HTERT RPE-1 (cell line): ENCODE measurements around the gene BRK1.
"Not testable (repeated sequence)": the region's sequence is repeated elsewhere in the genome, so short reads cannot be mapped to it uniquely, and the experiment has no call there.

Experiments
- in situ Hi-C: fragments of 300-500 bp; cut with MboI; formaldehyde crosslinking; loops from 4 replicates; pipeline ENCODE4 v1.14.3; 2020; ENCODE audit warnings: low sequenced_read_pairs

Gene BRK1

GRCh38 chr3:10142707-10143560 lies 27.5 kb downstream of the BRK1 start:
- in situ Hi-C loops = no loop called here

- in situ Hi-C loops = no loop called here
Measured at GRCh38 chr3:10145685-10146084, 30.2 kb downstream of the BRK1 start.

- in situ Hi-C loops = no loop called here
Measured at GRCh38 chr3:10149226-10149625, 33.8 kb downstream of the BRK1 start.

GRCh38 chr3:10150987-10151386 lies 35.5 kb downstream of the BRK1 start:
- in situ Hi-C loops = no loop called here

GRCh38 chr3:10154335-10155122 lies 39.1 kb downstream of the BRK1 start:
- in situ Hi-C loops = no loop called here

GRCh38 chr3:10155123-10155472 lies 39.6 kb downstream of the BRK1 start:
- in situ Hi-C loops = no loop called here

- in situ Hi-C loops = no loop called here
Measured at GRCh38 chr3:10155658-10156057, 40.2 kb downstream of the BRK1 start.

- in situ Hi-C loops = no loop called here
Measured at GRCh38 chr3:10157031-10157430, 41.6 kb downstream of the BRK1 start.

- in situ Hi-C loops = not testable (repeated sequence)
Measured at GRCh38 chr3:10158555-10158954, 43.1 kb downstream of the BRK1 start.

GRCh38 chr3:10160346-10160745 lies 44.9 kb downstream of the BRK1 start:
- in situ Hi-C loops = no loop called here

GRCh38 chr3:10160925-10161324 lies 45.5 kb downstream of the BRK1 start:
- in situ Hi-C loops = no loop called here

- in situ Hi-C loops = no loop called here
Measured at GRCh38 chr3:10162185-10162584, 46.7 kb downstream of the BRK1 start.

GRCh38 chr3:10164201-10164545 lies 48.7 kb downstream of the BRK1 start:
- in situ Hi-C loops = not testable (repeated sequence)

- in situ Hi-C loops = no loop called here
Measured at GRCh38 chr3:10164546-10165393, 49.3 kb downstream of the BRK1 start, which contains the start of gene IRAK2. Gene IRAK2, plus strand, starts transcription at chr3:10164919. Its CDS starts 36 bp downstream, at chr3:10164955.

- in situ Hi-C loops = no loop called here
Measured at GRCh38 chr3:10166213-10166604, 50.7 kb downstream of the BRK1 start.

- in situ Hi-C loops = no loop called here
Measured at GRCh38 chr3:10169000-10169496, 53.6 kb downstream of the BRK1 start.

- in situ Hi-C loops = no loop called here
Measured at GRCh38 chr3:10170915-10171478, 55.5 kb downstream of the BRK1 start.

- in situ Hi-C loops = no loop called here
Measured at GRCh38 chr3:10173095-10173925, 57.8 kb downstream of the BRK1 start.

- in situ Hi-C loops = no loop called here
Measured at GRCh38 chr3:10173926-10174435, 58.5 kb downstream of the BRK1 start.

- in situ Hi-C loops = not testable (repeated sequence)
Measured at GRCh38 chr3:10175334-10175733, 59.9 kb downstream of the BRK1 start.
